GM12801 (cell line): ENCODE data around the gene UBTD1.

Experiments used
- CTCF ChIP-seq: IDR thresholded peaks from one replicate; pipeline ENCODE4 v1.5.1; 2011; ENCODE audit warnings: control low read depth; ENCODE audit not compliant: insufficient read length; ENCODE audit errors: extremely low read depth

The UBTD1 gene

DNA sequence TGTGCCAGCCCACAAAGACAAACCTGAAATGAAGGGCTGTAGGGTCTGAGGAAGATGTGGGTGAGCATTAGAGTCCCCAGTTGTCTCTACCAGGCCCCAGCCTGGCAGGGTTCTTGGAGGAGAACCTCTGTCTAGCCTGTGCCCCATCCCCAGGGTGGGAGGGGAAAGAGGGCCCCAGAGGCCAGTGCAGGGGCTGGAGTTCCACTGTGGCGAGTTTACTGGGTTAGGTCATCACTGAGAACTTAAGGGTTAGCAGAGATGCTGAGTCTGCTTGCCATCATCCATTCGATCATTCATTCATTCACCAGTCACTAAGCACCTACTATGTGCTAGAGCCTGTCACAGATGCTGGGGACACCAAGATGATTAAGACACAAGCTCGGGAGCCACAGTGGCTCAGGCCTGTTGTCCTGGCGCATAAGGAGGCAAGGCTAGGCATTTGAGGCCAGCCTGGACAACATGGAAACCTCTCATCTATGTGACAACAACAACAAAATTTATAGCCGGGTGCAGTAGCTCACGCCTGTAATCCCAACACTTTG is 76.5 kb downstream of the UBTD1 start:
- no peak for TF ChIP-seq CTCF

DNA sequence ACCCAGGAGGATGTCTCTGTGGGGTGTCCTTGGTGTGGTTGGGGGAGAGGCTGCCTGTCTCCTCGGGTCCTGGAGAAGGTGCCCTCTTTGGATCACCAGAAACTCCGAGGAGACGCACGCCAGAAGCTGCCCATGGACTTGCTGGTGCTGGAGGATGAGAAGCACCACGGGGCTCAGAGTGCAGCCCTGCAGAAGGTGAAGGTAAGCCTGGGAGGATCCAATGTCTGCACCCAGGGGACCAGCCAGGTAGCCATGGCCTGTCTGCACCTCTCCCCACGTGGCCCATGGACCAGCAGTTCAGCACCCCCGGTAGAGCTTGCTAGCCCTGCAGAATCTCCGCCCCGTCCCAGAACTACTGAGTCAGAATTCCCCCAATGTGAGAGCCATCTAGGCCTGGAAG is 79.0 kb downstream of the UBTD1 start:
- TF ChIP-seq CTCF = no peak

DNA sequence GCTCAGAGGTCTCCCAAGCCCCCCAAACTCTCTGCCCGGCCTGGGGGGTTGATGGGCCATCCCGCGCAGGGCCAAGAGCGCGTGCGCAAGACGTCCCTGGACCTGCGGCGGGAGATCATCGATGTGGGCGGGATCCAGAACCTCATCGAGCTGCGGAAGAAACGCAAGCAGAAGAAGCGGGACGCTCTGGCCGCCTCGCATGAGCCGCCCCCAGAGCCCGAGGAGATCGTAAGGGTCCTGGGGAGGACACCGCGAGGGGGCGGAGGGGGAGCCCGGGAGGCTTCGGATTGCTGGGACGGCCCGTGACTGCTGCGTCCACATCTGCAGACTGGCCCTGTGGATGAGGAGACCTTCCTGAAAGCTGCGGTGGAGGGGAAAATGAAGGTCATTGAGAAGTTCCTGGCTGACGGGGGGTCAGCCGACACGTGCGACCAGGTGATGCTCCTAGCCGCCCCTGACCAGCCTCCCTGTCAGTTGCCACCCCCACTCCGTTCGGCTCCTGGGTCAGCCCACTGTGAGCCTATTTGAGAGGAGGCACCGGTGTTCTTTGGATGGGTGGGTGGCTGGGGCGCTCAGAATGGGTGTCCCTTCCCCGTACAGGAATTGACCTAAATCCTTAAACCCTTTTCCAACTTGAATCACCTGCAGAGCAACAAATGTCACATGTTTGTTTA is 79.6 kb downstream of the UBTD1 start:
- TF ChIP-seq CTCF = no peak

GRCh38 chr10:97580421-97581367 is 82.0 kb downstream of the UBTD1 start:
- TF ChIP-seq CTCF = no peak

DNA sequence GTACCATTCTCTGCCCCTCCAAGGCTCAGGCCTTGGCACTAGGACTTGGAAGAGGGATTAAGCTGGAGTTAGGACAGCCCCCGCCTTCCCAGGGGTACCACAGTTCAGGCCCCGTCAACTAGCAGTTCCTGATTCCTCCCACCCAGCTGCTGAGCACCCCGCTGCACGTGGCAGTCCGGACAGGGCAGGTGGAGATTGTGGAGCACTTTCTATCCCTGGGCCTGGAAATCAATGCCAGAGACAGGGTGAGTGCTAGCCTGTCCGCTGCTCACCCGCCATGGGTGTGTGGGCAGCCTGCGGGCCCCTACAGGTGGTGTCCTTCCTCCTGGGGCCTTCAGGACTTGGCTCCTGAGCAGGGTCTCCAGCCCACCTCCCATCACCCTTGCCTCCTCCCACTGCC is 83.4 kb downstream of the UBTD1 start:
- no peak for TF ChIP-seq CTCF

DNA sequence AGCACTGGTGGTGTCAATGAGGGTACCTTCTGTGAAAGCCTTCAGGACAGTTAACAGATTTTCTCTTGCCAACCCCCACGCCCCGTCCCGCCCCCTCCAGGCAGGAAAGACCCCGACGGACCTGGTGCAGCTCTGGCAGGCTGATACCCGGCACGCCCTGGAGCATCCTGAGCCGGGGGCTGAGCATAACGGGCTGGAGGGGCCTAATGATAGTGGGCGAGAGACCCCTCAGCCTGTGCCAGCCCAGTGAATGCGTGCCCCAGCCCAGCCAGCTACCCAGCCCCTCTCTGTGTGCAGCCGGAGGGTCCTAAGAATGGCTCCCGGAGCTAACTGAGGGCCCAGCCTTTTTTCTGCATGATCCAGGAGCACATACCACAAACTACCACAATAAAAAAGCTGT is 84.8 kb downstream of the UBTD1 start:
- TF ChIP-seq CTCF = no peak

GRCh38 chr10:97584060-97584797 is 85.5 kb downstream of the UBTD1 start, which contains the start of gene HOGA1:
Gene HOGA1, plus strand, starts transcription at chr10:97584389. Its CDS starts 315 bp downstream, at chr10:97584704.
- no peak for TF ChIP-seq CTCF
